Astrocyte of the spinal cord (primary cell): ENCODE data around the gene ANAPC5.

Experiments
- DNase-seq: peaks from one replicate; pipeline ENCODE4 v3.0.0; 2011; ENCODE audit warnings: low read depth, low spot score
- H3K4me3 ChIP-seq: 2 replicates; pipeline ENCODE4 v1.5.1; 2011; ENCODE audit warnings: low read depth, mild to moderate bottlenecking, low read length, moderate library complexity
- in situ Hi-C: cut with HindIII; loops from 2 replicates; pipeline ENCODE4 v1.10.0; 2017; ENCODE audit warnings: low sequenced_read_pairs
- TF ChIP-seq, protein P1 (sequence below): IDR thresholded peaks from 2 replicates; pipeline ENCODE4 v1.5.1; 2012; ENCODE audit warnings: low read depth, mild to moderate bottlenecking, low read length, inconsistent platforms

The ANAPC5 gene

DNA sequence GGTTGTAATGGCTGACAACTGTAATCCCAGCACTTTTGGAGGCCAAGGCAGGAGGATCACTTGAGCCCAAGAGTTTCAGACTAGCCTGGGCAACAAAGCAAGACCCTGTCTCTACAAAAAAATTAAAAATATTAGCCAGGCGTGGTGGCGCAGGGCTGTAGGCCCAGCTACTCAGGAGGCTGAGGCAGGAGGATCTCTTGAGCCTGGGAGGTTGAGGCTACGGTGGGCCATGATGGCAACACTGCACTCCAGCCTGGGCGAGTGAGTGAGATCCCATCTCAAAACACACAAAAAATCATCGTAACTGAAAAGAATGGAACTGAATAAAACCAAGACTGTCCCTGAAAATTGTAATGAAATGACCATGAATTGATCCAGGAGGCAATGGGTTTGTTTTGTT, 61.8 kb downstream of the ANAPC5 start:
- DNase-seq, result no peak
- in situ Hi-C loops, result no loop called here
- H3K4me3 ChIP-seq, result no peak overlapping the region
- TF ChIP-seq, protein P1, sequence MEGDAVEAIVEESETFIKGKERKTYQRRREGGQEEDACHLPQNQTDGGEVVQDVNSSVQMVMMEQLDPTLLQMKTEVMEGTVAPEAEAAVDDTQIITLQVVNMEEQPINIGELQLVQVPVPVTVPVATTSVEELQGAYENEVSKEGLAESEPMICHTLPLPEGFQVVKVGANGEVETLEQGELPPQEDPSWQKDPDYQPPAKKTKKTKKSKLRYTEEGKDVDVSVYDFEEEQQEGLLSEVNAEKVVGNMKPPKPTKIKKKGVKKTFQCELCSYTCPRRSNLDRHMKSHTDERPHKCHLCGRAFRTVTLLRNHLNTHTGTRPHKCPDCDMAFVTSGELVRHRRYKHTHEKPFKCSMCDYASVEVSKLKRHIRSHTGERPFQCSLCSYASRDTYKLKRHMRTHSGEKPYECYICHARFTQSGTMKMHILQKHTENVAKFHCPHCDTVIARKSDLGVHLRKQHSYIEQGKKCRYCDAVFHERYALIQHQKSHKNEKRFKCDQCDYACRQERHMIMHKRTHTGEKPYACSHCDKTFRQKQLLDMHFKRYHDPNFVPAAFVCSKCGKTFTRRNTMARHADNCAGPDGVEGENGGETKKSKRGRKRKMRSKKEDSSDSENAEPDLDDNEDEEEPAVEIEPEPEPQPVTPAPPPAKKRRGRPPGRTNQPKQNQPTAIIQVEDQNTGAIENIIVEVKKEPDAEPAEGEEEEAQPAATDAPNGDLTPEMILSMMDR, result no peak

DNA sequence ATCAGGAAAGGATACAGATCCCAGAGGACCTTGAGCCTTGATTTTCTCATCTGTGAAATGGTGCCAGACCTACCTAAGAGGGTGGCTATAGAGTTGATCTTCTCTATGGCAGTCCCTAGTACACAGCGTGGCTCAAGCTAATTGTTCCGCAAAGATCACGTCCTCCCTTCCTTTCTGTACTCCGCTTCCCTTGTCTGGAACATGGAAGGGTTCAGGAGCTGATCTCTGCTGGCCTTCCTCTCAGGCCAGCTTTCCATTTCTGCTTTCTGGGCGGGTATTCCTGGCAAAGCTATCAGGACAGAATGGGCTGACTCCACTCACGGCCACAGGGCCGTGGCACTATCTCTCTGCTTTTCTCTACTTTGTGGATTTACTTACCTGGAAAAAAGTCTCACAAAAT, 62.2 kb downstream of the ANAPC5 start:
- TF ChIP-seq, protein P1, result no peak
- no peak for DNase-seq
- no peak overlapping the region for H3K4me3 ChIP-seq
- in situ Hi-C loops, result no loop called here

DNA sequence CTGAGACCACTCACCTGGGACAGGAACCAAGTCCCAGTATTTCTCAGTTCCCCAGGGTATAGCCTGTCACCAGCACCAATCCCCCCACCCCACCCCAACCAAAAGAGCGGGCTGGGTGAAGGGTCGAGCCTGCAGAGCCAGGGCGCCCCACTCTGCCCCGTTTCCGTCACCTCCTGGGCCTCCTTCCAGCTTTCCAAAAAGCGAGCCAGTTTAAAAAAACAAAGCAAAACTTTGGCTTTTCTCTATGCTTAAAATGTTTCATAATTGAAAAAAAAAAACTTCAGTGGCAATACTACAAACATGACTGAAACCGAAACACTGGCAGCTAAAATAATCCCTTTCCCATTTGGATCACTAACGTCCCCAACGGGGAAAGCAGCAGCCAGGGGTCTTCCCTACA, 63.2 kb downstream of the ANAPC5 start:
- no peak overlapping the region for H3K4me3 ChIP-seq
- in situ Hi-C loops, result no loop called here
- TF ChIP-seq, protein P1, result no peak
- DNase-seq, result no peak

DNA sequence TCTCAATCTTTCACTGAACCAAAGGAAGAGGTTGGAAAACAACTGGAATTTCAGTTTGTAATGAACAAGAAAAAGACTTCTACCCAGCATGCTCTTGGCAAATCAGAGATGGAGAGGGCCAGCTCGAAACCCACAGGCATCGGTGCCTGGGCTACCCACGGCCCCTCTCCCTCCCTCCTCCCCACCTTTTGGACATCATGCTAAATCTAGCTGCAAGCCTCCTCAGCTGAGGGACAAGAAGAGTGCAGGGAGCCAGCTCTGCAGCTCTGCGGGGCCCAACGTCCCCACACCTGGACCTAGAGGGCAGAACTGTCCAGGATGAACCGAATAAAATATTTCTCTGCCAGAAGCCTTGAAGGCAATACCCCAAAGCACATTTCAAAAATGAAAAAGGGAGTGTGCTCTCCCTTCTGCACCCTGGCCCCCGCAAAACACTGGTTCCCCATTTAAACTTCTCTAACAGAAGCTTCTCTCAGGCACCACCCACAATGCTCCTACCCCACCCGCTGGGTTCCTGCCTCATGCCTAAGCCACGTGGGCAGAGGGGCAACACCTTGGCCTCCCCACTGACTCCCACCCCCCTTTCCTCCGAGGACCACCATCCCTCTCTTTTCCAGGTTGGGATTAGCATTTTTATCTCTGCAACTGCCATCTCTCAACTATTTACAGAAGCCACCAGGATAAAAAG, 63.9 kb downstream of the ANAPC5 start:
- in situ Hi-C loops, result no loop called here
- no peak for DNase-seq
- TF ChIP-seq, protein P1, result no peak
- H3K4me3 ChIP-seq, result no peak overlapping the region

DNA sequence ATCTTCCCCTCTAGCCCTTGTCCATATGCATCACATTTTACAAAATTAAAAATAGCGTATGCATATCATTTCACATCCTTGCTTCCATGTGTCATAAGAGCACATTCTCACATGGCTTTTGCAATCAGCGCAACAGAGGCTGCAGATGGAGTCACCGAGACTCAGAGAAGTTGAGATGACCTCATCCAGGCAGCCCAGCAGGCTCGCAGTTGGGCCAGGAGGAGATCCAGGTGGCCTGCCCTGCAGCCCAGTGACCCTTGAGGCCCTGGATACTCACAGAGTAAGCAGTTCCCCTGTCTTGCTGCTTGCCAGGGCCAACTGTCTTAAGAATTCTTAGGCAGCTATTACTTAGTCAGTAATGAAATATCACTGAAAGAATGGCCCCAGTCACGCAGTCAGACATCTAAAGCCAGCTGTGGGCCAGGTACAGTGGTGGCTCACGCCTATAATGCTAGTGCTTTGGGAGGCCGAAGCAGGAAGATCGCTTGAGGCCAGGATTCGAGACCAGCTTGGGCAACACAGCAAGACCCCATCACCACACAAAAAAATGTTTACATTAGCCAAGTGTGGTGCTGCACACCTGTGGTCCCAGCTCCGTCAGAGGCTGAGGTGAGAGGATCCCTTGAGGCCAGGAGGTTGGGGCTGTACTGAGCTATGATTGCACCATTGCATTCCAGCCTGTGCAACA, 64.8 kb downstream of the ANAPC5 start:
- in situ Hi-C loops, result no loop called here

DNA sequence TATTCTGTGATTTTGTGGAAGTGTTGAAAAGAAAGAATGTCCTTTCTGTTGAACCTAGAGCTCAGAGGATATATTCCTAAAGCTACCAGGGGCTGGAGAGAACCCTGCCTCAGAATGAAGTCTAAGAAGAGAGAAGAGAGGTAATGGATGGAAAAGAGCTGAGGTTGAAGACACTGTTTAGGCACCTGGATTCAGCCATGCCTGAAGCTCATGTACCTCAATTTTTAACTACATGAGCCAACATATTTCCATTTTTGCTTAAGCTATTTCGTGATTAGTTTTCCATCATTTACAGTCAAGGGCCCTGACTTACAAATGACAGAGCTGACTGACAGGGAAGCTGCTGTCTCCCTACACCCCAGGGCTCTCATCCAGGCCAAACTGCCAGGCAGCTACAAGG, 66.4 kb downstream of the ANAPC5 start:
- TF ChIP-seq, protein P1, result no peak
- in situ Hi-C loops, result no loop called here
- DNase-seq, result no peak
- no peak overlapping the region for H3K4me3 ChIP-seq

More for the DNA sequence above, 64.8 kb downstream of the ANAPC5 start:
- H3K4me3 ChIP-seq, result no peak overlapping the region
- TF ChIP-seq, protein P1, result no peak
- peak; percentile 15 for DNase-seq
